HG02571 (cell line): ENCODE measurements around the gene SHMT2.
A peak's percentile ranks its signal among the peaks of the same experiment; 100 is the strongest.

Experiments used
- ATAC-seq: cut with Tn5 transposase; IDR thresholded peaks from one replicate; pipeline ENCODE4 v1.9.1; 2021; ENCODE audit warnings: mild to moderate bottlenecking, moderate library complexity; ENCODE audit not compliant: unreplicated experiment

Gene SHMT2

GRCh38 chr12:57237932-57238853 lies 8.7 kb downstream of the SHMT2 start:
- no peak for ATAC-seq

- peak; percentile 45 for ATAC-seq
These were observed 9.5 kb downstream of the SHMT2 start for GRCh38 chr12:57238854-57239554.

GRCh38 chr12:57239587-57240065 lies 10.1 kb downstream of the SHMT2 start:
- no peak for ATAC-seq

GRCh38 chr12:57240066-57240921 lies 10.8 kb downstream of the SHMT2 start:
- ATAC-seq = no peak

GRCh38 chr12:57240926-57241401 lies 11.5 kb downstream of the SHMT2 start:
- ATAC-seq = no peak

- ATAC-seq = no peak
These were observed 12.1 kb downstream of the SHMT2 start for GRCh38 chr12:57241402-57242310.

- no peak for ATAC-seq
These were observed 12.8 kb downstream of the SHMT2 start for GRCh38 chr12:57242329-57242690.

GRCh38 chr12:57242691-57243454 lies 13.4 kb downstream of the SHMT2 start:
- peak; percentile 34 for ATAC-seq

GRCh38 chr12:57243521-57244311 lies 14.2 kb downstream of the SHMT2 start:
- no peak for ATAC-seq

GRCh38 chr12:57244312-57244696 lies 14.8 kb downstream of the SHMT2 start:
- no peak for ATAC-seq

- no peak for ATAC-seq
These were observed 17.5 kb downstream of the SHMT2 start for GRCh38 chr12:57247041-57247440.

- ATAC-seq = no peak
These were observed 19.6 kb downstream of the SHMT2 start for GRCh38 chr12:57248934-57249742.

- no peak for ATAC-seq
These were observed 21.0 kb downstream of the SHMT2 start for GRCh38 chr12:57250541-57250940.

- no peak for ATAC-seq
These were observed 21.4 kb downstream of the SHMT2 start, which contains the start of gene STAC3 for GRCh38 chr12:57250956-57251355. STAC3 (minus strand) TSS chr12:57251187; CDS start chr12:57249636, 1,551 bp downstream.

GRCh38 chr12:57254506-57255280 lies 25.2 kb downstream of the SHMT2 start:
- no peak for ATAC-seq

- ATAC-seq = no peak
These were observed 26.4 kb downstream of the SHMT2 start for GRCh38 chr12:57255916-57256315.
